Airway epithelial cell (primary cell): ENCODE data around the gene IFT52. TPM values are rescaled to one million over a fixed set of nuclear protein-coding genes. Genes with fewer than 3 reads are reported as not detected.

Experiments
- total RNA-seq: library from RNA; depleted of rRNA; stranded (reverse); fragments of >200 nt; gene quantifications from 2 replicates; pipeline ENCODE4 v1.2.3, GENCODE V29; 2015

The IFT52 gene, protein sequence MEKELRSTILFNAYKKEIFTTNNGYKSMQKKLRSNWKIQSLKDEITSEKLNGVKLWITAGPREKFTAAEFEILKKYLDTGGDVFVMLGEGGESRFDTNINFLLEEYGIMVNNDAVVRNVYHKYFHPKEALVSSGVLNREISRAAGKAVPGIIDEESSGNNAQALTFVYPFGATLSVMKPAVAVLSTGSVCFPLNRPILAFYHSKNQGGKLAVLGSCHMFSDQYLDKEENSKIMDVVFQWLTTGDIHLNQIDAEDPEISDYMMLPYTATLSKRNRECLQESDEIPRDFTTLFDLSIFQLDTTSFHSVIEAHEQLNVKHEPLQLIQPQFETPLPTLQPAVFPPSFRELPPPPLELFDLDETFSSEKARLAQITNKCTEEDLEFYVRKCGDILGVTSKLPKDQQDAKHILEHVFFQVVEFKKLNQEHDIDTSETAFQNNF
- total RNA-seq = 12.9 and 15.0 TPM in 2 replicates

DNA sequence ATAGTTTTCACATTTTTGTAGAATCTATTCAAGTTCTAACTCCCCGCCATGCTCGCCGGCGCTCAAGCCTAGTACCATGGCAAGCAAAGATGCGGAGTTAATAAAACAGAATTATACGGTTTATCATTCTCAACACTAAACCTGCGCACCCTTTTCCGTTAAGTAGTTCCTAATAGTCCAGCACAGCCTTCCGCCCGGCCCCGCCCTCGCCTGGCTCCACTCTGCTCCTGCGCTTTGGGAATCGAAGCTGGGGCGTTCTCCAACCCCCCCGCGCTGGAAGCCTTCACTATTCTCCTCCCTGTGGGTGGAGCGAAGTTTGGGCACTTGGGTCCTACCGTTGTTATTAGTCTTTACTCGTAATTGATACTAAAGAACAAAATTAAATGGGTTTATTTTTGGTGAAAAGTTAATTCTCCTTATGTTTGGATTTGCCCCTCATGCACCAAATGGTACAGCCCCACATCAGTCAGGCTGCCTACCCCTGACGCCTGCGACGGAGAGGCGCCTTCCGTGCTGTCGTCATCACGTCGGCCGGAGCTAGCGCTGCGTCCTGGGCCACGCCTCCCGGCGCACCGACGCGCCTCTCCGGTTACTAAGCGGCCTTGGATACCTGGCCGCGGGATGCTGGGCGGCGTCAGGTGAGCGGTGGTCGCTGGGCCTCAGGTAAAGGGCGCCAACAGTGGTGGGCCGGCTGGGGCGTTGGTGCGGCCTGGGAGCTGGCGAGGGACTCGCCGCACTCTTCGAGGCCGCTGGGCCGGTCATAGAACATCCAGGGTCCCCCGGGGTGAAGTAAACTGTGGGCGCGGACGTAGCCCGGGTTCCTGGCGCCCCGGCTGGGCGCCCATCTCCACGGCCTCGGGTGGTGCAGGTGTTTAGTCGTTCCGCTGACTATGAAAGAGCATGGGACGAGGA is at the start of gene IFT52:
TSS of gene IFT52 (plus strand) at position 546 of the 912 bp plus-strand sequence. CDS start 3,762 bp downstream, outside the sequence.

GRCh38 chr20:43558412-43559146 is 32.2 kb upstream of the IFT52 start, which contains the start of gene SGK2:
TSS of gene SGK2 (plus strand) at chr20:43559027. CDS start at chr20:43566496, 7,469 bp downstream.

GRCh38 chr20:43666376-43667328 is 75.9 kb downstream of the IFT52 start, which contains the start of gene MYBL2:
TSS of gene MYBL2 (plus strand) at chr20:43667114. CDS start at chr20:43667284, 170 bp downstream.

Other genes starting within 250 kb of the IFT52 start
- gene SRSF6, start 133.0 kb upstream of the IFT52 start, total RNA-seq = 43.2 and 48.3 TPM in 2 replicates
- gene L3MBTL1, start 83.2 kb upstream of the IFT52 start, total RNA-seq = 4.6 and 5.3 TPM in 2 replicates
- gene SGK2, start 31.9 kb upstream of the IFT52 start, total RNA-seq = not detected in 2 replicates
- 38.6 and 47.8 TPM in 2 replicates for gene MYBL2, start 76.2 kb downstream of the IFT52 start, total RNA-seq
- gene GTSF1L, start 136.1 kb downstream of the IFT52 start, total RNA-seq = not detected in 2 replicates